HG03103 (cell line): ENCODE data around the gene ABCF2.

Experiments used
- ATAC-seq: cut with Tn5 transposase; IDR thresholded peaks from one replicate; pipeline ENCODE4 v1.9.1; 2021; ENCODE audit warnings: low read depth; ENCODE audit not compliant: unreplicated experiment

Gene ABCF2

DNA sequence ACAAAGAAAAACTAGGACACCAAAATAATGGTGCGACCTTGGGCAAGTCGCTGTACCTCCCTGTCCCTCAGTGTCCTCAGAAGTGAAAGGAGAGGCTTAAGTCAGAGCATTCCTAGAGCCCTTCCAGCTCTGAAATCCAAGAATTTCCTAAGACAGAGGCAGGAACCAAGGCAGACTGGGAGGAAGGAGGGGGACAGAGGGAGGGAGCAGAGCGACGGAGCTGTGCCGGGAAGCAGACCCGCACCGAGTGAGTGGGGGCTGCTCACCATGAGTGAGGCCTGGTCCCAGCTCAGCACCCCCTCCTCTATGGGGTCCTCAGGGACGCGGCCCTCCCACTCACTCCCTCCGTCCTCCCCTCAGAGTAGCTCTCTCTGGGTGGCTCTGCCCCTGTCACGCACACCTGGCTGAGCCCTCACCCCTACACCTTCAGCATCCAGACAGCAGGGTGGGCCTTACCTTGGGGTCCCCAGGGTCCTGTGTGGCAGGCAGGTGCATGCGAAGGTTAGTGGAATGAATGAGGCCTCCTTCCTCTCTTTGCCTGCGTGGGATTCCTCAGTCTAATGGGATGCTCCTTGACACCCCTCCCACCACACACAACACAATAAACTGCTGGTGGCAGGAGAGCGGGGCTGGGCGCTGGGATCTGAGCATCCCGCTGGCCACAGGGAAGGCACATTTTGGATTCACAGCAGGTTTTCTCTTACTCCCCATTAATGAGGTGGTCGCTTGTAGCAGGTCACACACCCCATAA lies 26.1 kb upstream of the ABCF2 start:
- ATAC-seq = no peak

DNA sequence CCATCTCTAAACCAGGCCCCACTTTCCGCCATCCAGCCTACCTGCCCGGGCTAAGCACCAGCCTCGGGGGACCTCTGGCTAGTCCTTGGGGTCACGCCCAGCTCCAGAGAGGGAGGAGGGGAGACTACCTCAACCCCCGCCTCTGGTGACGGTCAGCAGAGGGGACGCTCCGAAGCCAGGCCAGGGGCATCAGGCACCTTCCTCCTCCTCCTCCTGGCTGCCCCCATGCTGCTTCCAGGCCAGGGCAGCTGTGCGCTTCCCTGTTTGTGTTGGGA lies 25.5 kb upstream of the ABCF2 start:
- no peak for ATAC-seq

DNA sequence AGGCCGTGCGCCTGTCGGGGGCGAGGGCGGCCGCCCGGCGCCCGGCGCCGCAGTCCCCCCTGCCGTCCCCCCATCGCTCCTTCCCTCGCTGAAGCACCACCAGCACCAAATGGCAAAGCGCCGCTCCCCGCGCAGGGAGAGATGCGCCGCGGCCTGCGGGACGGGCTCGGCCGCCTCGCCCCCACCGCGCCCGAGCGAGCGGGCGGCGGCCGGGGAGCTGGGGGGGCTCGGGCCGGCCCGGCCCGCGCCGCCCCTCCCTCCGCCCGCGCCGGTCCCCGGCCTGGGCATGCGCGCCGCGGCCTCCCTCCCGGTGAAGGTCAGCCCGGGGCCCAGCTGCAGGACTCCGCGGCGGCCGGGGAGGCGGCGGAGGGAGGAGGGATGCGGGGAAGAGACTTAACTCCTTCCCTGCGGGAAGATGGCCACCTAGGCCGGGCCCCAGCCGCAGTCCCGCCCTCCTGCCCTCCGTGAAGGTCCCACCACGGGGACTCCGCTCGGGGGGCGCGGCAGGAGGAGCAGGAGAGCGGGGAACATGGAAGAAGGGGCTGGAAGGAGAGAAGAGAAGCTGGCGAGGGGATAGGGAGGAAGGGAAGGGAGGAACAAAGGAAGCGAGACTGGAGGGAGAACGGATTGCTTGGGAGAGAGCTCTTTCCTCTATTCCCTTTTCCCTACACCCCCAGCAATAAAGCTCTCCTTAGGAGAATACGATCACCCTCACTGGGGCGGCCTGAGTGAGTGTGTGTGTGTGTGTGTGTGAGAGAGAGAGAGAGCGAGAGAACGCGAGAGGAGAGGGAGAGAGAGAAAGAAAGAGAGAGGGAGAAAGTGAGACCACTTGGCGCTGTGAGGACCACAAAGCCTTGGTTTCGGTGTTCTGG lies 24.9 kb upstream of the ABCF2 start:
- no peak for ATAC-seq

DNA sequence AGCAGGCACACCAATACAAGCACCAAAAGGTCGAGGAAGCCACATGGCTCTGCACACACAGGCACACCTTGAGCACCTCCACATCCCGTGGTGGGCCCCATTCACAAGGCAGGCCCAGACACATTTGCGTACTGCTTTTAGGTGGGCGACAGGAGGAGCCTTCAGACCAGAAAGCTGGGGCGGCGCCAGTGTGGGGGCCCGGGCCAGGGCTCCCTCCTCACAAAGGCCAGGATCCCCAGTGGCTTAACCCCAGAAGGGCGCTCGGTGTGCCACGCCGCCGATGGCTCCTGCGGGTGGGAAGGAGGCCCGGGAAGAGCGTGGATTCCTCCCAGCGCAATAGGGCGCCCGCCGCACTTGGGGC lies 24.3 kb upstream of the ABCF2 start:
- ATAC-seq = no peak

DNA sequence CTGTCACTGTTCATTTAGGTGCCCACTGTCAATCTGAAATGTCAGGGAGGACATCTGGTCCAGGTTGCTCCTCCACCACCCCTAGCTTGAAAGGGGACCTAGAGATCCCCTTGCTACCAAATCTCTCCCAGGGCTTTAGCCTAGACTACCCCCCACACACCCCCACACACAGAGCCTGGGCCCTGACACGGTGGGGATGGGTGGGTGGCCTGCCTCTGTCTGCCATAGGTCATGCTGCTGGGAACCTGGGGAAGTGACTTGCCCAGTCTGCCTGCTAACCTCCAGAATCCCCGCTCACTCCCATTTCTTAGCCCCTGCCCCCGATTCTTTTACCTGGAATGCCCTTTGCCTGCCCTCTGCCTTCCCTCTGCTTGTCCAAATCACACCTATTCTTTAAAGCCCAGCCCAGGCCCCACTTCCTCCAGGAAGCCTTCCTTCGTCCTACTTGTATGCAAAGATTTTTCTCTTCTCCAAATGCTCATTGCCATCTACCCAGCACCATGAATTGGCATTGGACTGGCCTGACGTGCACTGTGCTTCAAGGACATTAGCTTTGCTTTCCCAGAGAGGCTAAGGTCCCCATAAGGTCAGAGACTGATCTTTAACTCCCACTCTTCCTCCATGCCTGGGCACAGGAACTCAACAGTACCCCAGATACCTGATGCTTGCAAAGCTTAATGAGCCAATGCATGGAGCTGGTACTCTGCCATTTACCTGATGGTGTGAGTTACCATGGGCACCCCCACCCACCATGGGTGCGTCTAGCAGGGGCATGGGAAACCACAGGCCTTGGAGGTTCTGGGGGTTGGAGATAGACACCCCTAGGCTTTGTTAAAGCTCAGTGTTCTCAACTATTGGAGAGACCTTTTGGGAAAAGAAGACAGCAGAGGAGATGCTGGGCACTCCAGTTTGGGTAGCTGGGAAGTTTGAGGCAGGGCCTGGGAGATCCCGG lies 23.5 kb upstream of the ABCF2 start:
- ATAC-seq = no peak

DNA sequence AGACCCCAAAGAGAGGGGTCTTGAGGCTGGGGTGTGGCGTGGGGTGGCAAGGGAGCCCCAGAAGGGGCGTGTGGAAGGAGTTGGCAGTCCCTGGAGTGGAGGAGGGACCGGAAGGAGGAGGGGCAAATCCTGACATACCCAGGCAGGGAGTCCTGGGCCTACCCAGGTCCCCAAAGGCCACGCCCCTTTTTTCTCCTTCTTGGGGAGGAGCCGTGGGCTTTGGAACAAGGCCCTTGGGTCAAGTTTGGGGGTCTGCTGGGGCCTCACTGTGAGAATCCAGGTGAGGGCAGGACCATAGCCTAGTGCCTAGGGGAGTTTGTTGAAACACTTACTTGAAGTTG lies 22.7 kb upstream of the ABCF2 start:
- no peak for ATAC-seq

DNA sequence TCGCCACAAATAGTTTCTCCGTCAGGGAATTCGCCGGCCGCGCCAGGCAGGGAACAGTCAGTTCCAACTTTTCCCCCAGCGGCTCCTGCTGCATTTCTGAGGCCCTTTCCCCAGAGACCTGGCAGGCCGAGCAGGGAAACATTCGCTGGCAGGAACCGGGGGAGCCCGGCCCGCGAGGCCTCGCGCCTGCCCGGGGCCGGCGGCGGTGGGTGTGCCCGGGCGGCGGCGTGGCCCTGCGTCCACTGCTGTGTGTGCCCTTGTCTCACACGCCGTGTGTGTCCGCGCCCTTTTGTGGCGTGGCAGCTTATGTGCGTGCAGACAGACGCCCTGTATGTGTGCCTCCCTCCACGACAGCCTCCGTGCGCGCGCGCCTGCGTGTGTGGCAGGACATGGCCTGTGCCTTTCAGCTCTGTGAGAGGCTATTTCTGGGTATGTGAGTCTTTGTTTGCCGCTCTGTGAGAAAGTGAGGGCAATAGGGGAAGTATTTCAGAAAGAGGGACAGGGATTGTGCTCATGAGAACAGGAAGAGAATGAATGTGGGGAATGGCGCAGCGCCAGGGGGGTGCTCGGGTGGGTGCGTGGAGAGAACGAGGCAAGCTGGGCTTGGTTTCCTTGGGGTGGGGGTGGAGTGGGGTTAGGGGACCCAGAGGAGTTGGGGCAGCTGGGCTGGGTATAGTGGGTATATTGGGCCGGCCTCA lies 22.2 kb upstream of the ABCF2 start:
- ATAC-seq = no peak

DNA sequence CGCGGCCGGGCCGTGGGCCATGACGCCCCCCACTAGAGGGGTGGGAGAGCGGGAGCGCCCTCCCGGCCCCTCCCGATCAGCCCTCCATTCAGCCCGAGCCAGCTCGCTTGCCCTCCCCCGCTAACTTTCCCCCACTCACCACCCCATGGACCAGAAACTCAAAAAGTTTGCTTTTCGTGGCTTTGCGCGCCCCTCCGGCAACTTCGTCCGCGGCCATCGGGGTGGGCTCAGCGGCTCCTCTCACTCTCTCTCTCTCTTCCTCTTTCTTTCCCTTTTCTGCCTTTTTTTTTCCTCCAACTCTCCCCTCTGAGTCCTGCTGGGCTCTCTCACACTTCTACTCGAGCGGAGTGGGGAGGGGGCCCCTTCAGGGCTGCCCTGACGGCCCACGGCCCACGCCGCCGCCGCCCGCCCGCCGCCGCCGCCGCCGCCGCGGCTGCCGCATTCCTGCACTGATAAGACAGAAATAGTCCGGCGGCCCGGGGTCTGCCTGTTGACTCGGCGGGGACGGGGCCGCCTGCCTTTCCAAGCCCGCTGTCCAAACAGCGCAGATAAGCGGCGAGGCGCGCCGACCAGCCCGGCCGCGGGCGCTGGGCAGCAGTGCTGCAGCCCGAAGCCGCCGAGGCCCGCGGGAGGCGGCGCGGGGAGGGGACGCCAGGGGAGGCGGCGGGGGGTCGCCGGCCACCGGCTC lies 21.5 kb upstream of the ABCF2 start, which contains the start of gene SMARCD3:
Gene SMARCD3 (minus strand): TSS at position 349 of the 688 bp plus-strand sequence. CDS start 132 bp downstream, at position 217.
- no peak for ATAC-seq

DNA sequence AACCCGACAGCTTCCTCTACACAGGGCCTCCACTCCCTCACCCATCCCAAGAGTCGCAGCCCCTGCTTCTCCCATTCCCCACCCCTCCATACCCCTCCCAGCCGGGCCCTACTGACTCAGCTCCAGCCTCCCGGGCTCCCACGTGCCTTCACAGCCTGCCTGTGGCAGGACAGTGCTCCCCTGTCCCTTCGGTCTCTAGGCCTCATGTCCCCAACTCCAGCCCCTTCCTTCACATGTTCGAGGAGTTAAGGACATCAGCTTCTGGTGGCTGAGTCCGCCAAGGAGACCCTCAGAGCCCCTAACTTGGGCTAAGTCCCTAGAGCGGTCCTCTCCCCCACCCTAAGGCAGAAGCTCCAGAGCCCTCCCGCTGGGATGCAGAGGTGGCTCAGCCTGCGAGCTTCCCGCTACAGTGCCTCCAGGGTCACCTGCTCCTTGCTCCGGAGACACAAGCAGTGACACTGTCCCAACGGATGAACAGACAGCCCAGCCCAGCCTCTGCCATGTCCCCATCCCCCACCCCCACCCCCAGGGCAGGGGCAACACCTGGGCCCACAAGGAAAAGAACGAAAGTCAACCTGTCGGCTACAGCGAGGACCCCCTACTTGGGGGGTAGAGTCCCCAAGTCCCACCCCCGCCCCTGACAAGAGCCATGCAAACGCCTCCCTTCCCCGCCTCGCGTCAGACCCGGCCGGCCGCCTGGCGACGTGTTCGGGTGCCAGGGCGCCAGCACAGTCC lies 20.8 kb upstream of the ABCF2 start:
- ATAC-seq = no peak

DNA sequence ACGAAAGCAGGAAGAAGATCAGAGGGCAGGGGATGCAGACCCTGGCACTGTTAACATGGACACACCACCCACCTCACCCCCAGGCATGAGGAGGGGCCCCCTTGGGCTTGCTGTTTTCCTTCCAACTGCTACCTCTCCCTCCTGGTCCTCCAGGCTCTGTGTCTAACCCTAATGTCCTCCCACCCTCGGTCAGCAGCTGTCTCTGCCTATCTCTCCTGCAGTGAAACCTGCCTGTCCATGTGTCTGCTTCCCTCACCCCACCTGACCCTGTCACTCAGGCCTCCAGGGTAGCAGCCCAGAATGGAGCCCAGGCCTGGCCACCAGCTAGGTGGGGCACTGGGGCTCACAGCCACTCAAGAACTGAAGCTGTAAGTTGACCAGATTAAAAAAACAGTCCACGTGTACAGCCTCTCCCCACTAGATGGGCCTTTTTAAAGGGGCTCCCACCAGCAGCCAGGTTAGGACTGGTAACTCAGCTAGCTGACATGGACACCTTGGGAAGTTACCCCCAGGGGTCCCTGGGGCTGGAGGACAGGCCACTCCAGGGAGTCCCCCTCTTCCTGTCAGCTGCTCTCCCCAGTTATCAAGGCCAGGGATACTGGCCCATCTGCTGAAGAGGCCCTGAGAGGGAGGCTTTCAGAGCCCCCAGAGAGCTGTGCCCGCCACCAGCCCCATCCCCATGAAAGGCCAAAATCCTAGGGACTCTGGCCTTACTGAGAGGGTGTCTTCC lies 20.0 kb upstream of the ABCF2 start:
- no peak for ATAC-seq

DNA sequence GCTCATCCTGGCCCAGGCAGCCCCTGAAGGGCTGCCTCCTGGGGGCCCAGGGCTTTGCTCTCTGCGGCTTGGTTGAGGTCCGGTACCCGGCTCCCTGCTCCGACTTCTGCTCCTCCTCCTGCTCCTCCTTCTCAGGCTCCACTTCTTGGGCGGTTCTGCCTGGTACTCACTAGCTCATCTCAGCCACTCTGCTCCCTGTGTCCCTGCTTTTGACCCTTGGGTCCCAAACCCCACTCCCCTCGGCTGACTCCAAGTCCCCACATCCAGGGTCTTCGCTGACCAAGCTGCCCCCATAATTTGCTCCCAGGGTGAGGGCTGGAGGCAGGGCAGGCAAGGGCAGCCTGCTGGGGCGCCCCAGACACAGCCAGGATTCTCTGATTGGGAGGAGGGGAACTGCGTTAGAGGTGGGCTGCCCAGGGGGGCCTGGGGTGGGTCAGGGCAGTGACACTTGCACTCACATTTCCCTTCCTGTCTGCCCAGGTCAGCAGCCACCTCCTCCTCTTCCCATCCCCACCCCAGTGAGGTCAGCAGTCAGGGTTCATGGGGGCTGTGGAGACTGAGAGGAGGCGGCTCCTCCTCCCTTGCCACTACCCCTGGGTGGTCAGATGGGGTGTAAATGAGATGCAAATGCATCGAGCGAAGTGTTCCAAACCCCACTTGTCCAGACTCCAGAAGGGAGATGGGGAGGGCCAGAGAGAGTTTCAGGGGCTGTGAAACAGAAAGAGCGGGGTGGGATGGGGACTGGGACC lies 19.3 kb upstream of the ABCF2 start:
- no peak for ATAC-seq

DNA sequence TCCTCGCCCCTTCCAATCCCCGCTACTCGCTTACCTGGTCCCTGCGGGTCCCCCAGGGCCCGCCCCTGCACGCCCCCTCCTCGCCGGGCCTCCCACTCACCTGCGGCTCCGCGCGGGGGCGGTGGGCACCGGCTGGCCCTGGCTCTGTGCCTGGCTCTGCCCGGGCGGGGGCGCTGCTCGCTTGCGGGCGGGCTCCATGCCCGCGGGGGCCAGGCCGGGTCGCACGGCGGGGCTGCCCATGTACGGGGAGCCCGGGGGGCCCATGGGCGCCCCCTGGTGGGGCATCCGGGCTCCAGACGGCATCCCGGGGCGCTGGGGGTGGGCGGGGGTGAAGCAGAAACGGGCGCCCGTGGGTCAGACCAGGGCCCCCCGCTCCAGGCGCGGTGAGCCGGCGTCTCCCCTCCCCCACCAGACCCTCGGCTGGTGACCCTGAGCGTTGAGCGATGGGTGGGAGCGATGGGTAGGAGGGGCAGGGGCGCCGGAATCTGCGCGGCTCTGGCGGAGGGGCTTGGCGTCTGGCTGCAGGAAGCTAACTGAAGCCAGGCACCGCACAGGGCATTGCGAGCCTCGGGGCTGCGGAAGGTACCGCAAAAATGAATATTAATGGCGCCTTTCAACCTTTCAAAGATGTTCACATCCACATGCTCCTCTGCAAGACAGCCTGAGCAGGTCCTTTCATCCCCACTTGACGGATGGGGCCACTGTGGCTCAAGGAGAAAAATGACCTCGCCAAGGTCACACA lies 18.5 kb upstream of the ABCF2 start:
- ATAC-seq = no peak

DNA sequence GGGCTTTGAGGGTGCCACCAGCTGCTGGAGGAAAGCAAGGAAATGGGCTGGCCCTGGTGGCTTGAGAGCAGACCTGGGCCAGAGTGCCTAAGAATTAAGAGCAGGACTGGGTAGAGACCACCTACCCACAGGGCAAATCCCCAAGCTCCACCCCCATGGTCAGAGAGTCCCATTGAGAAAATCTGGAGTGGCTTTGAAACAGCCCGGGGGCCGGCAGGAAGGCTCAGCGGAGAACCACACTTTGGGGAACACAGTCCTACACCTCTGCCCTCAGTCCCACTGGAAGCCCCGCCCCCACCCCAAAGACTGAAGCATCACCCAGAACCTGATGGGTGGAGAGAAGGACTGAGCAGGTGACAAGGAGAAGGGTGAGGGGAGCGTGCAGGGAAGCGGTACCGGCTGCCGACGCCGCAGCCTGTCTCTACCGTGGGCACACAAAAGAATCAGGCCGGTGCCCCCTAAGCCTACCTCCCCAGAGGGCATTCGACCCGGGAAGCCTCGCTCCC lies 17.9 kb upstream of the ABCF2 start:
- no peak for ATAC-seq

DNA sequence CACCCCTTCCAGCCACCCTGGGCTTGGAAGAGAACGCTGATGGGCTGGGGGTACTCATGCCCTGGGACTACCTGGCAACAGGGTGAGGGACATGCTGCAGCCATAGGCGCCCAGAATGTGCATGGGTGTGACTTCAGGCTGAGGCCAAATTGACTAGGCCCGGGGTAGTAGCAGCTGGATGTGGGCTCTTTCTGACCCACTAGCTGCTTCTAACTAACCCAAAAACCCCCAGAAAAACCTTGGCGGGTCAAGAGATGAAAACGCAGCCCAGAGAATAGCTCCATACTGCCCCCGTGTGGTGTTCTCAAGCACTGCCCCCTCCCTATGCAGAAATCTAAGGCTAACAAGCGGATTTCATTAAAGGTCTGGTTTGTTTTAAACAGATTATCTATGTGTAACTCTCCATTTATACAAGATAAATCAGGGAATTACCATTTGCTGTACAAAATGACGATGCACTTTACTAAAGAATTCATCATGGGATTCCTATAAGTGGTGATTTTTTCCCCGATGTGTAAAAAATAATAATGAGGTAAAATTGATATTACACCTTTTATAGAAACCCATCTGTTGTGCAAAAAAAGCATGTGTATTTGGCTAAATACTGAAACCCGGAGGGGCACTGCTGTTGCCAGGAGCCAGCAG lies 17.3 kb upstream of the ABCF2 start:
- no peak for ATAC-seq

DNA sequence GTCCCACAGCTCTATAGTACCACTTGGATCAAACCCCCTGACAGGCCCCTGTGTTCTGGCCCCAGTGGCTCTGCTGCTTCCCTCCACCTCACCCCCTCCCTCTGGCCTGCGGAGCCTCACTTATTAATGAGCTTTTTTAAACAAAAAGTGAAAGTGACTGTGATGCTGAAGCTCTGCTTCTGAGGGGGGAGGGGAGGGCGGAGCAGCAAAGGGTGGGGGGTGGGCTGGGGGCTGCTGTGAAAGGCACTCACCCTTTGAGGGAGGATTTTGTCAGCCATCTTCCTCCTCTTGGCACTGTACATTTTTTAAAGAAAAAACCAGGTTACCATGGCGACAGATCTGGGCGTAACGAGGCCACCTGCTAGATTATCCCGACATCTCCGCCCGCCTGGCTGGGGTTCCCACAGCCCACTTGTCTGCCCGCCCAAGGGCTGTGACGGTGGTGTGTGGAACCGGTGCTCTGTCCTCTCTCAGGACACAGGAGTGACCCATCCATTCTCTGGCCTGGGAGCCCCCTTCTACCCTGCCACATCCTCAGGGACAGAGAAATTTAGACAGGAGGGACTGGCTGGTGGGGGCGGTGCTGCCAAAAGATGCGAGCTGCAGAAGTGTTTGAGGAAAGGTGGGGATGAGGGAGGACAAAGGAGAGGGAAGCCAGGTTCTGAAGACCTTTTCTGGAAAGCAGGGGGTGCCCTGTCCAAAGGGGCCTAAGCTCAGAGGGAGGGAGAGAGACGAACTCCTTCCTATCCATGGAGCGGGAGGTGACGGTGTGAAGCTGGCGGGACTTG lies 16.6 kb upstream of the ABCF2 start:
- ATAC-seq = no peak

DNA sequence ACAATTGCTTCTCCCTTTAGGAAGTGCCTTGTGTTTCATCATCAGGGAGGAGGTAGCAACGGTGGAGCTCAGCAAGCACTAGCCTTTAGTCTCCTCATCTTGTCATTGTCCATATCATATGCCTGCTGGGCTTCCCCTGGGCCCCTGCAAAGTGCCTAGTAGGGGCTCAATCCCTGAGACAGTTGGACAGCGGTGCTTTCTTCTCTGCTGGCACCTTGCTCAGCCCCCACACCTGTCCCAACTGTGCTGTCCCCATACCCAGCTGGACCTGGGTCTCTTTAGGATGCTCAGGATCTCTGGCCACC lies 16.0 kb upstream of the ABCF2 start:
- ATAC-seq = no peak
